ENCODE results near the gene SOX6.

The SOX6 gene

GRCh38 chr11:16365581-16366228, 9.4 kb upstream of the SOX6 start:
- no peak for DNase-seq (ENCODE audit: low spot score)
- no peak for FAIRE-seq

GRCh38 chr11:16364254-16364653, 7.9 kb upstream of the SOX6 start:
- FAIRE-seq (no peak), DNase-seq (ENCODE audit: low spot score) (no peak)

- no peak for FAIRE-seq
- no peak for DNase-seq (ENCODE audit: low spot score)
Measured at GRCh38 chr11:16363706-16364105, 7.4 kb upstream of the SOX6 start.

GRCh38 chr11:16361108-16361865, 4.9 kb upstream of the SOX6 start:
- no peak for FAIRE-seq

GRCh38 chr11:16359369-16359768, 3.0 kb upstream of the SOX6 start:
- no peak for FAIRE-seq

More at GRCh38 chr11:16361108-16361865, 4.9 kb upstream of the SOX6 start:
- DNase-seq (ENCODE audit: low spot score): no peak

GRCh38 chr11:16358726-16359125, 2.4 kb upstream of the SOX6 start:
- FAIRE-seq (no peak), DNase-seq (ENCODE audit: low spot score) (no peak)

More at GRCh38 chr11:16359369-16359768, 3.0 kb upstream of the SOX6 start:
- DNase-seq (ENCODE audit: low spot score): no peak

GRCh38 chr11:16357775-16358174, 1.4 kb upstream of the SOX6 start:
- no peak for DNase-seq (ENCODE audit: low spot score)
- no peak for FAIRE-seq

- no peak for DNase-seq (ENCODE audit: low spot score)
- FAIRE-seq: no peak
Measured at GRCh38 chr11:16356761-16357393, 531 bp upstream of the SOX6 start.

GRCh38 chr11:16352707-16353106, 3.6 kb downstream of the SOX6 start:
- no peak for FAIRE-seq
- DNase-seq (ENCODE audit: low spot score): no peak

GRCh38 chr11:16350125-16350524, 6.2 kb downstream of the SOX6 start:
- DNase-seq (ENCODE audit: low spot score): no peak
- FAIRE-seq: no peak

- DNase-seq (ENCODE audit: low spot score) (no peak), FAIRE-seq (no peak)
Measured at GRCh38 chr11:16347928-16348685, 8.2 kb downstream of the SOX6 start.

GRCh38 chr11:16346975-16347374, 9.4 kb downstream of the SOX6 start:
- DNase-seq (ENCODE audit: low spot score) (no peak), FAIRE-seq (no peak)

GRCh38 chr11:16341853-16342252, 14.5 kb downstream of the SOX6 start:
- DNase-seq (ENCODE audit: low spot score) (no peak), FAIRE-seq (no peak)

- DNase-seq (ENCODE audit: low spot score): no peak
- FAIRE-seq: no peak
Measured at GRCh38 chr11:16338393-16338792, 18.0 kb downstream of the SOX6 start.

- no peak for DNase-seq (ENCODE audit: low spot score)
- no peak for FAIRE-seq
Measured at GRCh38 chr11:16337421-16338213, 18.7 kb downstream of the SOX6 start.

- FAIRE-seq: no peak
- no peak for DNase-seq (ENCODE audit: low spot score)
Measured at GRCh38 chr11:16336721-16337120, 19.6 kb downstream of the SOX6 start.

GRCh38 chr11:16336204-16336603, 20.1 kb downstream of the SOX6 start:
- FAIRE-seq: no peak
- DNase-seq (ENCODE audit: low spot score): no peak

- DNase-seq (ENCODE audit: low spot score): no peak
Measured at GRCh38 chr11:16335236-16335962, 20.9 kb downstream of the SOX6 start.

GRCh38 chr11:16326679-16327297, 29.6 kb downstream of the SOX6 start:
- FAIRE-seq: no peak
- DNase-seq (ENCODE audit: low spot score): no peak

More at GRCh38 chr11:16335236-16335962, 20.9 kb downstream of the SOX6 start:
- FAIRE-seq: no peak

GRCh38 chr11:16322190-16322589, 34.2 kb downstream of the SOX6 start:
- no peak for FAIRE-seq

More at GRCh38 chr11:16322190-16322589, 34.2 kb downstream of the SOX6 start:
- no peak for DNase-seq (ENCODE audit: low spot score)
